ENCODE measurements around the gene JAKMIP3.

The JAKMIP3 gene

GRCh38 chr10:132043861-132044695 lies 21.7 kb upstream of the JAKMIP3 start:
- no peak for DNase-seq (ENCODE audit: low spot score)

- no peak for DNase-seq (ENCODE audit: low spot score)
These were observed 20.9 kb upstream of the JAKMIP3 start for GRCh38 chr10:132044803-132045202.

- DNase-seq (ENCODE audit: low spot score) = no peak
These were observed 20.4 kb upstream of the JAKMIP3 start for GRCh38 chr10:132045324-132045723.

GRCh38 chr10:132047575-132048293 lies 18.0 kb upstream of the JAKMIP3 start:
- DNase-seq (ENCODE audit: low spot score) = no peak

GRCh38 chr10:132048294-132048667 lies 17.5 kb upstream of the JAKMIP3 start:
- DNase-seq (ENCODE audit: low spot score) = no peak

GRCh38 chr10:132050191-132050590 lies 15.6 kb upstream of the JAKMIP3 start:
- no peak for DNase-seq (ENCODE audit: low spot score)

GRCh38 chr10:132052124-132052523 lies 13.6 kb upstream of the JAKMIP3 start:
- no peak for DNase-seq (ENCODE audit: low spot score)

- DNase-seq (ENCODE audit: low spot score) = no peak
These were observed 11.2 kb upstream of the JAKMIP3 start for GRCh38 chr10:132054564-132054963.

GRCh38 chr10:132055616-132056015 lies 10.1 kb upstream of the JAKMIP3 start:
- no peak for DNase-seq (ENCODE audit: low spot score)

- no peak for DNase-seq (ENCODE audit: low spot score)
These were observed 9.1 kb upstream of the JAKMIP3 start for GRCh38 chr10:132056663-132057062.

- no peak for DNase-seq (ENCODE audit: low spot score)
These were observed 8.5 kb upstream of the JAKMIP3 start for GRCh38 chr10:132057191-132057681.

GRCh38 chr10:132058111-132058745 lies 7.5 kb upstream of the JAKMIP3 start:
- DNase-seq (ENCODE audit: low spot score) = no peak

GRCh38 chr10:132058793-132059759 lies 6.7 kb upstream of the JAKMIP3 start:
- no peak for DNase-seq (ENCODE audit: low spot score)

- no peak for DNase-seq (ENCODE audit: low spot score)
These were observed 5.8 kb upstream of the JAKMIP3 start for GRCh38 chr10:132059760-132060508.

GRCh38 chr10:132061030-132061429 lies 4.7 kb upstream of the JAKMIP3 start:
- DNase-seq (ENCODE audit: low spot score) = no peak

- DNase-seq (ENCODE audit: low spot score) = no peak
These were observed 4.3 kb upstream of the JAKMIP3 start for GRCh38 chr10:132061465-132061864.

GRCh38 chr10:132062116-132062515 lies 3.6 kb upstream of the JAKMIP3 start:
- no peak for DNase-seq (ENCODE audit: low spot score)

- DNase-seq (ENCODE audit: low spot score) = no peak
These were observed 2.9 kb upstream of the JAKMIP3 start for GRCh38 chr10:132062641-132063390.

GRCh38 chr10:132063432-132063831 lies 2.3 kb upstream of the JAKMIP3 start:
- no peak for DNase-seq (ENCODE audit: low spot score)

Measured in CD4-positive, alpha-beta T cell treated with Interleukin-2 at 100 ng/mL for 4 hours (primary cell).